Ascending aorta (tissue), 2 donors: ENCODE data around the gene CARMIL1. TPM values are rescaled to one million over a fixed set of nuclear protein-coding genes. Genes with fewer than 3 reads are reported as not detected.

ENCODE experiments used
- DNase-seq, 2 donors: peaks; one replicate each; pipeline ENCODE4 v3.0.0-alpha.2; 2019; ENCODE audit warnings: low spot score in 2 of 2
- H3K27ac ChIP-seq, 2 donors: fragments of 200-600 bp; sonication (generic); one replicate each; pipeline ENCODE4 v1.5.1; 2016 to 2017; ENCODE audit warnings: mild to moderate bottlenecking in 1 of 2
- H3K27me3 ChIP-seq: fragments of 200-600 bp; sonication (generic); one replicate; pipeline ENCODE4 v1.5.1; 2017
- H3K36me3 ChIP-seq, 2 donors: fragments of 200-600 bp; sonication (generic); one replicate each; pipeline ENCODE4 v1.5.1; 2016
- H3K4me1 ChIP-seq, 2 donors: fragments of 200-600 bp; sonication (generic); one replicate each; pipeline ENCODE4 v1.5.1; 2016 to 2017; ENCODE audit warnings: mild to moderate bottlenecking in 1 of 2
- H3K4me3 ChIP-seq, 2 donors: fragments of 200-600 bp; sonication (generic); one replicate each; pipeline ENCODE4 v1.5.1; 2016 to 2017; ENCODE audit warnings: mild to moderate bottlenecking in 1 of 2
- H3K9me3 ChIP-seq, 2 donors: fragments of 200-600 bp; sonication (generic); one replicate each; pipeline ENCODE4 v1.5.1; 2016
- intact Hi-C: fragments of 100-400 bp; cut with DNase I; formaldehyde crosslinking; loops from one replicate; pipeline ENCODE4 v1.15.1; 2023
- total RNA-seq: library from RNA; depleted of rRNA; stranded (reverse); fragments of >200 nt; gene quantifications from one replicate; pipeline ENCODE4 v1.1.0, GENCODE V29; 2016
- TF ChIP-seq, protein P1 (sequence below), 3 experiments: fragments of 200-600 bp in 2 of 3; fragments of 450-650 bp in 1 of 3; sonication (generic) in 2 of 3; IDR thresholded peaks; one replicate each; pipeline ENCODE4 v1.5.1; 2016 to 2019; ENCODE audit warnings: antibody characterized with exemption in 3 of 3, mild to moderate bottlenecking in 1 of 3, moderate library complexity in 1 of 3

The CARMIL1 gene
- total RNA-seq, 1 donor from 2014 or later, result 16.1 TPM

DNA sequence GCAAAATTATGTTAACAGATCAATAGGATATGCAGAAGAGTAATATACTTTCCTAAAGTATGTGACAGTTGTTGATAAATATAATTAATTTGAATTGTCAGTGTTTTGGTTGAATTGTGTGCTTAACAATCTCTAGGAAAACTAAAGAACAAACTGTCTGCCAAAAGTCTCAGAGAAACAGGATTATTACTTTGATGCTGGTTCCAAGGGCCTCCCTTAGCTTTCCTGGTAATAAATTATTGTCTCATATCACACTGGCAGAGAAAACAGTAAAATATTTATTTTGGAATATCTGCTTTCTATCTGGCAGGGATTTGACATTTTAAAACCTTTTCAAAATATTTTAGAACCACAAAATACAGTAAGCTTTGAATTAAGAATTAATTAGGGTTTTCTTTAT, 40.1 kb upstream of the CARMIL1 start:
- intact Hi-C loops, result no loop called here
- no peak overlapping the region for H3K27ac ChIP-seq

DNA sequence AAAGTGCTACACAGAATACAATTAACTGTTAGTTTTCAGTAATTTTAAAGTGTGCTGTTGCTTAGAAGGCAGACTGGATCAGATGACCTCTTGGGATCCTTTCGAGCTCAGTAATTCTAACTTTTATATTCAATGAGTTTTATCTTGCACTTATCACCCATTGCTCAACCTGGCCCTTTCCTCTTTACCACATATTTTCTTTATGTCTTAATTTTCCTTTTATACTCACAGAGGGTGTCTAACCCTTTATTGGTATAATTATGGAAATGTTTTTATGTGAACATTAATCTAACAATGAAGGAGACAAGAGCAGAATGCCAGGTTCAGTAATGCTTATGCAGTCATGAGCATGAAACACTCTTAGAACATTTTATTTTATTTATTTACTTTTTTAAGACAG, 39.7 kb upstream of the CARMIL1 start:
- Histone ChIP-seq H3K36me3 (no peaks in the 10 kb centered on the region), H3K4me3 (no peak overlapping the region), H3K4me1 (peaks cover 0 to 9% of the 10 kb centered on the region in 2 donors), H3K27ac (no peak overlapping the region), H3K27me3 (no peaks in the 10 kb centered on the region), H3K9me3 (no peaks in the 10 kb centered on the region)
- intact Hi-C loops, result no loop called here
- DNase-seq, result no peak
- TF ChIP-seq, protein P1, sequence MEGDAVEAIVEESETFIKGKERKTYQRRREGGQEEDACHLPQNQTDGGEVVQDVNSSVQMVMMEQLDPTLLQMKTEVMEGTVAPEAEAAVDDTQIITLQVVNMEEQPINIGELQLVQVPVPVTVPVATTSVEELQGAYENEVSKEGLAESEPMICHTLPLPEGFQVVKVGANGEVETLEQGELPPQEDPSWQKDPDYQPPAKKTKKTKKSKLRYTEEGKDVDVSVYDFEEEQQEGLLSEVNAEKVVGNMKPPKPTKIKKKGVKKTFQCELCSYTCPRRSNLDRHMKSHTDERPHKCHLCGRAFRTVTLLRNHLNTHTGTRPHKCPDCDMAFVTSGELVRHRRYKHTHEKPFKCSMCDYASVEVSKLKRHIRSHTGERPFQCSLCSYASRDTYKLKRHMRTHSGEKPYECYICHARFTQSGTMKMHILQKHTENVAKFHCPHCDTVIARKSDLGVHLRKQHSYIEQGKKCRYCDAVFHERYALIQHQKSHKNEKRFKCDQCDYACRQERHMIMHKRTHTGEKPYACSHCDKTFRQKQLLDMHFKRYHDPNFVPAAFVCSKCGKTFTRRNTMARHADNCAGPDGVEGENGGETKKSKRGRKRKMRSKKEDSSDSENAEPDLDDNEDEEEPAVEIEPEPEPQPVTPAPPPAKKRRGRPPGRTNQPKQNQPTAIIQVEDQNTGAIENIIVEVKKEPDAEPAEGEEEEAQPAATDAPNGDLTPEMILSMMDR (IDR thresholded peaks at IDR 0.05), result no peak

More for the DNA sequence above, 40.1 kb upstream of the CARMIL1 start:
- no peak for DNase-seq
- Histone ChIP-seq H3K4me3 (no peak overlapping the region), H3K27me3 (no peaks in the 10 kb centered on the region), H3K9me3 (no peaks in the 10 kb centered on the region), H3K36me3 (no peaks in the 10 kb centered on the region), H3K4me1 (peaks cover 0 to 9% of the 10 kb centered on the region in 2 donors)
- TF ChIP-seq, protein P1 (IDR thresholded peaks at IDR 0.05), result no peak

DNA sequence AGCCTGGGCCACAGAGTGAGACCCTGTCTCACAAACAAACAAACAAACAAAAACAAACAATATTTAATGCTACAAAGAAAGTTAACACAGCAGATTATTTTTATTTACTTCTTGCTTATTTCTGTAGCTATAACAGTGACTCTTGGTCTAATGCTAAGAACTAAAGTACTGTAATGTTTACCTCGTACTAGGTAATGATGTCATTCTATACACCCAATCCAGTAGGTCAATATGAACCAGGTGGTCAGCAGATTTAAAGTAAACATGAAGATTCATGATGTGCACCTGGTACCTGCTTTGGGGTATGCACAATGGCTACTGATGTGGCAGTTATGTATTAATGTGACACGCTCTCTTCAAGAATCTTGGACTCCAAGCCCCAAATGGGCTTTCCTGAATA, 36.6 kb upstream of the CARMIL1 start:
- TF ChIP-seq, protein P1 (IDR thresholded peaks at IDR 0.05), result no peak
- H3K9me3 ChIP-seq, result no peaks in the 10 kb centered on the region
- DNase-seq, result no peak
- peaks cover 0 to 9% of the 10 kb centered on the region in 2 donors for H3K4me1 ChIP-seq
- no peak overlapping the region for H3K4me3 ChIP-seq
- intact Hi-C loops, result no loop called here
- no peaks in the 10 kb centered on the region for H3K36me3 ChIP-seq
- no peaks in the 10 kb centered on the region for H3K27me3 ChIP-seq
- no peak overlapping the region for H3K27ac ChIP-seq

DNA sequence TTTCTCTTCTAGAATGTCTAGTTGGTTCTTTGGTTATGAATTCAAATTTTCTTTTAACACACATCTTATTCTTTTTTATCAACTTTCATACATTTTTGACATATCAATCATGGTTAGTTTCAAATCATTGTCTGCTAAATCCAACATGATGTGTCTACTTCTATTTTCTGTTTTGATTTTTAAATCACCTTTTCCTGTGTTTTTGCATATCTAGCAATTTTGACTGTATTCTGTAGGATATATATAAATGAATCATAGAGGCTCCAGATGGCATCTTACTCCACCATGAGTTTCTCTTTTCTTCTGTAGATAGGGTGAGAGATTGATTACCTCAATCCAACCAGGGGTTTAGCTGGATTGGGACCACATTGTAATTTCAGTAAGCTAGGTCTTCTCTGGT, 34.3 kb upstream of the CARMIL1 start:
- TF ChIP-seq, protein P1 (IDR thresholded peaks at IDR 0.05), result no peak
- H3K27me3 ChIP-seq, result no peaks in the 10 kb centered on the region
- no peaks in the 10 kb centered on the region for H3K9me3 ChIP-seq
- H3K27ac ChIP-seq, result no peak overlapping the region
- no peak overlapping the region for H3K4me3 ChIP-seq
- H3K4me1 ChIP-seq, result no peaks in the 10 kb centered on the region
- intact Hi-C loops, result no loop called here
- DNase-seq, result no peak
- H3K36me3 ChIP-seq, result no peaks in the 10 kb centered on the region

DNA sequence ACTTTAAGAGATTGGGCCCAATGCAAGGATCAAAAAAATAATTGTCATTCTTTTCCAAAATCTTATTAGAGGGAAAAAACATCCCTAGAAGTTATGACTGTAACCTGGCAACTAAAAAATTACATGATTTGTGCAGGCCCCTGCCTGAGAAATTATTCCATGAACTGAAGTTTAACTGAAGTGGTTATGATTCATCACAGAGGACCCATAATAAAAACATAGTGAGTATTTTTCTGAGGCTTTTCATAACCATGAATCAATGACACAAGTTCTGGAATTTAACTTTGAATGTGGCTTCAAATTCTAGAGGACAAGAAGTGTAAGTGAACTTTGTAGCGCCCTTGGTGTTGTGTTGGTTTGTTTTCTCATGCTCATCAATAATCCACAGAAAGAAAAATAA, 31.1 kb upstream of the CARMIL1 start:
- no peak for DNase-seq
- Histone ChIP-seq H3K4me1 (no peaks in the 10 kb centered on the region), H3K4me3 (no peak overlapping the region), H3K27me3 (no peaks in the 10 kb centered on the region), H3K36me3 (no peaks in the 10 kb centered on the region), H3K9me3 (no peaks in the 10 kb centered on the region), H3K27ac (peak overlapping the region in 1 of 2 donors; percentile 3)
- TF ChIP-seq, protein P1 (IDR thresholded peaks at IDR 0.05), result no peak
- intact Hi-C loops, result no loop called here

DNA sequence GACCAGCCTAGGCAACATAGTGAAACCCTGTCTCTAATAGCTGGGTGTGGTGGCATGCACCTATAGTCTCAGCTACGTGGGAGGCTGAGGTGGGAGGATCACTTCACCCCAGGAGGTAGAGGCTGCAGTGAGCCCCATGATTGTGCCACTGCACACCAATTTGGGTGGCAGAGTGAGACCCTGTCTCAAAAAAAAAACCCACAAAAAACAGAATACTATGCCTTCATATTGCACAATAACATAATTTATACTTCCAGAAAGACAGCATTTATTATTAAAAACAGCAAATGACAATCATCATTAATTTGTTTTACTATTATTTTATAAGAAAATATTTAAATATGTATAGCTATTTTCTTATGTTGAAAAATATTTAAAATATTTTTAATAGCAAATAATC, 30.0 kb upstream of the CARMIL1 start:
- TF ChIP-seq, protein P1 (IDR thresholded peaks at IDR 0.05), result no peak

More for the DNA sequence above, 30.0 kb upstream of the CARMIL1 start:
- no peak overlapping the region for H3K27ac ChIP-seq
- no peaks in the 10 kb centered on the region for H3K9me3 ChIP-seq
- intact Hi-C loops, result no loop called here
- H3K4me3 ChIP-seq, result no peak overlapping the region
- H3K4me1 ChIP-seq, result no peaks in the 10 kb centered on the region
- no peak for DNase-seq
- no peaks in the 10 kb centered on the region for H3K27me3 ChIP-seq
- H3K36me3 ChIP-seq, result no peaks in the 10 kb centered on the region
